Measurements from ENCODE around the gene TRABD2A. TPM values are rescaled to one million over a fixed set of nuclear protein-coding genes. Genes with fewer than 3 reads are reported as not detected.

TRABD2A gene
- total and polyA plus RNA-seq, 2 of the 13 experiments (the other 11 are each of a cell fraction or from before 2014, with no cell fraction given): 0.15 TPM; not detected in 1

DNA sequence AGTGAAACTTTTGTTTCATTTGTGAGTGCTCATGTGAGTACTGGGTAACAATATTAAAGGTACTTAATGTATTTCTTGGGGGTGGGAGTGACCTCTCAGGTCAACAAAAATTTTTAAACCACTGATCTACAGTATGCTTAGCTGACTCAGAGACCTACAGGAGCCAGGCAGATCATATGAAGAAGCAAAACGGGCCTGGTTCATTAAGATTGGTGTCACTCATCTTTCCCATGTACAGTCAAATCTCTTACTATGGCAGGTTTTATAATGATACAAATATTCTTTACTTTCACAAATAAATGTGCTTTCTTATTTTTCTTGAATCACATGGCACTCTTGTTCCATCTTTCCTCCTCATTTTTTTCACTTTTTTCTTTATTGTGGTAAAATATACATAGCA is 16.9 kb upstream of the TRABD2A start:
- ChIA-PET POLR2A (interaction anchor here (0.6 kb wide), 1 partner anchor 10 kb away, joined by 3 read pairs; no protein-coding TSS in a partner anchor), CTCF (ENCODE audit: low intra/inter-chr PET ratio, low total read pairs) (no interaction called here)
- WGBS (ENCODE audit: low lambda C conversion rate): 10% methylated on average over 1 of the region's 1 CpG
- no TSS peak for BruUV-seq (replicated peaks)
- H3K79me2 ChIP-seq (ENCODE audit: insufficient read depth, low read length): no peaks in the 10 kb centered on the region
- no peaks in the 10 kb centered on the region for H3K9me3 ChIP-seq (ENCODE audit: low read length)
- TF ChIP-seq GFI1 (CRISPR knock-in tag; IDR thresholded peaks at IDR 0.05; ENCODE audit: borderline replicate concordance): no peak
- TF ChIP-seq THYN1 (CRISPR knock-in tag; IDR thresholded peaks at IDR 0.05; ENCODE audit: borderline replicate concordance, low read depth): no peak
- TF ChIP-seq, protein P1, sequence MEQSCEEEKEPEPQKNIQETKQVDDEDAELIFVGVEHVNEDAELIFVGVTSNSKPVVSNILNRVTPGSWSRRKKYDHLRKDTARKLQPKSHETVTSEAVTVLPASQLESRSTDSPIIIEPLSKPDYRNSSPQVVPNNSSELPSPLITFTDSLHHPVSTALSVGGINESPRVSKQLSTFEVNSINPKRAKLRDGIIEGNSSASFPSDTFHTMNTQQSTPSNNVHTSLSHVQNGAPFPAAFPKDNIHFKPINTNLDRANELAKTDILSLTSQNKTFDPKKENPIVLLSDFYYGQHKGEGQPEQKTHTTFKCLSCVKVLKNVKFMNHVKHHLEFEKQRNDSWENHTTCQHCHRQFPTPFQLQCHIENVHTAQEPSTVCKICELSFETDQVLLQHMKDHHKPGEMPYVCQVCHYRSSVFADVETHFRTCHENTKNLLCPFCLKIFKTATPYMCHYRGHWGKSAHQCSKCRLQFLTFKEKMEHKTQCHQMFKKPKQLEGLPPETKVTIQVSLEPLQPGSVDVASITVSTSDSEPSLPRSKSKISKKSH (CRISPR knock-in tag; IDR thresholded peaks at IDR 0.05; ENCODE audit: borderline replicate concordance): no peak
- TF ChIP-seq, protein P2, sequence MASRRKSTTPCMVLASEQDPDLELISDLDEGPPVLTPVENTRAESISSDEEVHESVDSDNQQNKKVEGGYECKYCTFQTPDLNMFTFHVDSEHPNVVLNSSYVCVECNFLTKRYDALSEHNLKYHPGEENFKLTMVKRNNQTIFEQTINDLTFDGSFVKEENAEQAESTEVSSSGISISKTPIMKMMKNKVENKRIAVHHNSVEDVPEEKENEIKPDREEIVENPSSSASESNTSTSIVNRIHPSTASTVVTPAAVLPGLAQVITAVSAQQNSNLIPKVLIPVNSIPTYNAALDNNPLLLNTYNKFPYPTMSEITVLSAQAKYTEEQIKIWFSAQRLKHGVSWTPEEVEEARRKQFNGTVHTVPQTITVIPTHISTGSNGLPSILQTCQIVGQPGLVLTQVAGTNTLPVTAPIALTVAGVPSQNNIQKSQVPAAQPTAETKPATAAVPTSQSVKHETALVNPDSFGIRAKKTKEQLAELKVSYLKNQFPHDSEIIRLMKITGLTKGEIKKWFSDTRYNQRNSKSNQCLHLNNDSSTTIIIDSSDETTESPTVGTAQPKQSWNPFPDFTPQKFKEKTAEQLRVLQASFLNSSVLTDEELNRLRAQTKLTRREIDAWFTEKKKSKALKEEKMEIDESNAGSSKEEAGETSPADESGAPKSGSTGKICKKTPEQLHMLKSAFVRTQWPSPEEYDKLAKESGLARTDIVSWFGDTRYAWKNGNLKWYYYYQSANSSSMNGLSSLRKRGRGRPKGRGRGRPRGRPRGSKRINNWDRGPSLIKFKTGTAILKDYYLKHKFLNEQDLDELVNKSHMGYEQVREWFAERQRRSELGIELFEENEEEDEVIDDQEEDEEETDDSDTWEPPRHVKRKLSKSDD (CRISPR knock-in tag; IDR thresholded peaks at IDR 0.05; ENCODE audit: low read depth): no peak
- no peak for TF ChIP-seq MYNN (CRISPR knock-in tag; IDR thresholded peaks at IDR 0.05; ENCODE audit: low read depth)
- no peak for TF ChIP-seq ZBTB7A (CRISPR knock-in tag; IDR thresholded peaks at IDR 0.05)
- no peak for TF ChIP-seq ZNF432 (CRISPR knock-in tag; IDR thresholded peaks at IDR 0.05; ENCODE audit: borderline replicate concordance)
- TF ChIP-seq ZNF672 (CRISPR knock-in tag; IDR thresholded peaks at IDR 0.05): no peak
- TF ChIP-seq ZNF792 (CRISPR knock-in tag; IDR thresholded peaks at IDR 0.05): no peak
- TF ChIP-seq IRX3 (CRISPR knock-in tag; IDR thresholded peaks at IDR 0.05; ENCODE audit: borderline replicate concordance, low read depth): no peak
- no peak for TF ChIP-seq KDM6A (CRISPR knock-in tag; IDR thresholded peaks at IDR 0.05; ENCODE audit: low read depth)
- TF ChIP-seq ZSCAN22 (CRISPR knock-in tag; IDR thresholded peaks at IDR 0.05): no peak
- TF ChIP-seq PAF1 (CRISPR knock-in tag; IDR thresholded peaks at IDR 0.05): no peak
- TF ChIP-seq ZNF225 (CRISPR knock-in tag; IDR thresholded peaks at IDR 0.05): no peak
- TF ChIP-seq ZNF670 (CRISPR knock-in tag; IDR thresholded peaks at IDR 0.05; ENCODE audit: borderline replicate concordance): no peak
- TF ChIP-seq GATA4 (IDR thresholded peaks at IDR 0.05; ENCODE audit: borderline replicate concordance, low read depth): no peak
- TF ChIP-seq ZNF460 (CRISPR knock-in tag; IDR thresholded peaks at IDR 0.05; ENCODE audit: borderline replicate concordance): no peak
- TF ChIP-seq SRF (IDR thresholded peaks at IDR 0.05; ENCODE audit: low read depth, low read length): no peak
- no peaks in the 10 kb centered on the region for H3K4me1 ChIP-seq (ENCODE audit: insufficient read depth, low read length)
- H3K9ac ChIP-seq (ENCODE audit: insufficient read depth, low read depth, low read length): no peak overlapping the region
- H2AFZ ChIP-seq (ENCODE audit: low read length): no peak overlapping the region
- in situ Hi-C loops (cut with HindIII; ENCODE audit: extremely low pct_ligation_motif_present, low pct_unique_long_range_greater_than_20kb) (no loop called here), intact Hi-C loops (cut with micrococcal nuclease; ENCODE audit: unreplicated experiment) (no loop called here)
- peaks cover 3 to 34% of the 10 kb centered on the region in 2 experiments; a peak in 3 of 5 replicates for H3K27me3 ChIP-seq (ENCODE audit: control insufficient read depth in 1 of 2, insufficient read depth in 2 of 2, low read length in 2 of 2)
- FAIRE-seq (no peak), ATAC-seq (no peak), DNase-seq (ENCODE audit: low spot score) (no peak)
- H3K36me3 ChIP-seq (replicated peaks in 1 of 2; ENCODE audit: control insufficient read depth in 1 of 2, insufficient read depth in 2 of 2, low read length in 2 of 2): no peaks in the 10 kb centered on the region
- H4K20me1 ChIP-seq (ENCODE audit: insufficient read depth, low read length): no peaks in the 10 kb centered on the region
- no peak overlapping the region for H3K4me3 ChIP-seq (replicated peaks in 1 of 3; ENCODE audit: insufficient read depth in 1 of 3, low read depth in 2 of 3, low read length in 3 of 3)
- H3K27ac ChIP-seq (ENCODE audit: extremely low read length, insufficient read depth, low read length): no peak overlapping the region
- no peak overlapping the region for H3K4me2 ChIP-seq (ENCODE audit: low read depth, low read length)
